Stomach (tissue), 9 donors: ENCODE data around the gene DHRS7B. TPM values are rescaled to one million over a fixed set of nuclear protein-coding genes. Genes with fewer than 3 reads are reported as not detected.
"Not testable (repeated sequence)": the region's sequence is repeated elsewhere in the genome, so short reads cannot be mapped to it uniquely, and the experiment has no call there.

Experiments used
- DNase-seq, 2 donors: peaks; one replicate each; pipeline versions ENCODE4 v3.0.0 to v3.0.0-alpha.2; 2013 to 2019
- H3K27ac ChIP-seq, 5 donors: fragments of 200-600 bp in 4 of 5; sonication (generic) in 4 of 5; one replicate each; pipeline ENCODE4 v1.5.1; 2013 to 2019; ENCODE audit warnings: mild to moderate bottlenecking in 1 of 5, moderate library complexity in 1 of 5
- H3K27me3 ChIP-seq, 3 donors: fragments of 200-600 bp; sonication (generic); one replicate each; pipeline ENCODE4 v1.5.1; 2017 to 2019; ENCODE audit warnings: mixed run types in 1 of 3
- H3K36me3 ChIP-seq, 4 donors: fragments of 200-600 bp; sonication (generic); 1 replicate in 3 of 4; 2 replicates in 1 of 4; pipeline ENCODE4 v1.5.1; 2016 to 2019
- H3K4me1 ChIP-seq, 4 donors: fragments of 200-600 bp; sonication (generic); one replicate each; pipeline ENCODE4 v1.5.1; 2016 to 2019
- H3K4me3 ChIP-seq, 4 donors: fragments of 200-600 bp; sonication (generic) in 3 of 4; one replicate each; pipeline ENCODE4 v1.5.1; 2016 to 2019; ENCODE audit warnings: mild to moderate bottlenecking in 1 of 4
- H3K9me3 ChIP-seq, 4 donors: fragments of 200-600 bp; sonication (generic); one replicate each; pipeline ENCODE4 v1.5.1; 2016 to 2019
- EP300 ChIP-seq: sonication (generic); formaldehyde crosslinking; IDR thresholded peaks from one replicate; pipeline ENCODE4 v1.6.1; 2017; ENCODE audit warnings: antibody characterized with exemption
- POLR2A ChIP-seq, 4 donors: fragments of 450-650 bp; IDR thresholded peaks; one replicate each; pipeline ENCODE4 v1.6.1; 2016; ENCODE audit warnings: antibody characterized with exemption in 4 of 4, control low read depth in 2 of 4, mild to moderate bottlenecking in 1 of 4, moderate library complexity in 1 of 4
- POLR2AphosphoS5 ChIP-seq, 3 donors: sonication (generic); formaldehyde crosslinking; IDR thresholded peaks; one replicate each; pipeline ENCODE4 v1.6.1; 2016; ENCODE audit warnings: antibody characterized with exemption in 3 of 3
- WGBS, 5 donors: extraction: QIAGEN DNeasy Blood & Tissue Kit in 3 of 5; methylation state at CpG; one replicate each; pipeline versions ENCODE4 v1.1.5 to v1.1.7; 2013 to 2018; 5-methylcytosine and 5-hydroxymethylcytosine counted together
- intact Hi-C: fragments of 100-400 bp; cut with DNase I; formaldehyde crosslinking; loops from one replicate; pipeline ENCODE4 v1.15.1; 2023; ENCODE audit warnings: low total_unique reads
- polyA plus RNA-seq, 3 donors: library from polyadenylated mRNA; stranded (reverse); fragments of 200-250 nt; gene quantifications; one replicate each; pipeline ENCODE4 v1.2.3, GENCODE V29; 2013
- total RNA-seq, 5 donors: library from RNA; depleted of rRNA; stranded (reverse); fragments of >200 nt; gene quantifications; one replicate each; pipeline versions ENCODE4 v1.1.0 to v1.2.3, GENCODE V29; 2014 to 2016
- TF ChIP-seq, protein P1 (sequence below), 7 experiments: fragments of 450-650 bp in 4 of 7; fragments of 200-600 bp in 3 of 7; sonication (generic) in 3 of 7; IDR thresholded peaks; one replicate each; pipeline ENCODE4 v1.5.1; 2016 to 2019; ENCODE audit warnings: antibody characterized with exemption in 7 of 7, control low read depth in 2 of 7, mild to moderate bottlenecking in 1 of 7
- donor health status: healthy with polysubstance abuse.
- donor health status: Bipolar disorder and iron deficiency.
- donor health status: healthy.

DHRS7B gene
- total and polyA plus RNA-seq, 8 donors, result 5.8 to 32.9 (median 20.3) TPM; not detected in 1

DNA sequence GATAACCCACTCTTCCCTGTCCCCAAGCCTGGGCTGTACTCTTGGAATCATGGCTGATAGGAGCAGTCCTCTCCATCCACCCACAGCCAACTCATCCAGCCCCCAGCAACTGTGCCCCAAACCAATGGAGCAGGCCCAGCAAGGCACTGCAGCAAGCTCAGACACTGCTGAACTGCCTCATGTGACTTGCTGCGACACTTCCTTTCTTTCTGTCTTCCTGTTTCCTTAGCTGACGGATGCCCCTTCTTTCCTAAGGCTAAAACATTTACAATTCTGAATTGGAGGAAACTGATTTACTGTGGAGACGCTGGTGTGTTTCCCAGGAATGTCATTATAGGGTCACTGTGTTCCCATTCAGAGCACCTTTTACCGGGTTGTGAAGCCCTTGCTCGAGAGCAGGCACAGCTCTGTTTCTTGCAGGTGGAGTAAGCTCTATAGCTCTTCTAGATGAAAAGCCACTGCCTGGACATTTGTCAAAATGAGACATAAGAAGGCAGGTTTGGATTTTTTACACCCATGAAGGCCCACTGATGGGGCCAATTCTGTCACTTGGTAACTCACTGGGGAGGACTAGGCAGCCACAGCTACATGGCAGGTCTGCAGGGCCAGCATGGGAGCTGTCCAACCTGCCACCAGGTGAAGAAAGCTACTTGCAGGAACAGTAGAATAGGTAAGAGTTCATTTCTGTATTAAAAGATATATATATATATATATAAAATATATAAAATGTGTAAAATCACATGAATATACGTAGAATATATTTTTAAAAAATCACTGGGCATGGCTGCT, 59.8 kb downstream of the DHRS7B start:
- H3K4me3 ChIP-seq, result no peak overlapping the region
- H3K27ac ChIP-seq, result peak overlapping the region in 2 of 5 donors; percentile 22 to 28
- intact Hi-C loops, result no loop called here
- H3K36me3 ChIP-seq, result peaks cover 10 to 65% (median 64%) of the 10 kb centered on the region in 4 donors
- no peaks in the 10 kb centered on the region for H3K9me3 ChIP-seq
- TF ChIP-seq POLR2A (IDR thresholded peaks at IDR 0.05) (no peak), EP300 (no peak), POLR2AphosphoS5 (IDR thresholded peaks at IDR 0.05) (no peak)
- TF ChIP-seq, protein P1, sequence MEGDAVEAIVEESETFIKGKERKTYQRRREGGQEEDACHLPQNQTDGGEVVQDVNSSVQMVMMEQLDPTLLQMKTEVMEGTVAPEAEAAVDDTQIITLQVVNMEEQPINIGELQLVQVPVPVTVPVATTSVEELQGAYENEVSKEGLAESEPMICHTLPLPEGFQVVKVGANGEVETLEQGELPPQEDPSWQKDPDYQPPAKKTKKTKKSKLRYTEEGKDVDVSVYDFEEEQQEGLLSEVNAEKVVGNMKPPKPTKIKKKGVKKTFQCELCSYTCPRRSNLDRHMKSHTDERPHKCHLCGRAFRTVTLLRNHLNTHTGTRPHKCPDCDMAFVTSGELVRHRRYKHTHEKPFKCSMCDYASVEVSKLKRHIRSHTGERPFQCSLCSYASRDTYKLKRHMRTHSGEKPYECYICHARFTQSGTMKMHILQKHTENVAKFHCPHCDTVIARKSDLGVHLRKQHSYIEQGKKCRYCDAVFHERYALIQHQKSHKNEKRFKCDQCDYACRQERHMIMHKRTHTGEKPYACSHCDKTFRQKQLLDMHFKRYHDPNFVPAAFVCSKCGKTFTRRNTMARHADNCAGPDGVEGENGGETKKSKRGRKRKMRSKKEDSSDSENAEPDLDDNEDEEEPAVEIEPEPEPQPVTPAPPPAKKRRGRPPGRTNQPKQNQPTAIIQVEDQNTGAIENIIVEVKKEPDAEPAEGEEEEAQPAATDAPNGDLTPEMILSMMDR (IDR thresholded peaks at IDR 0.05), result no peak
- peaks cover 0 to 11% (median 5%) of the 10 kb centered on the region in 4 donors for H3K4me1 ChIP-seq
- 87 to 93% (median 91%) methylated on average over 6 of the region's 6 CpGs for WGBS, 5 donors
- peak in 1 of 2 donors; percentile 23 for DNase-seq
- no peaks in the 10 kb centered on the region for H3K27me3 ChIP-seq

DNA sequence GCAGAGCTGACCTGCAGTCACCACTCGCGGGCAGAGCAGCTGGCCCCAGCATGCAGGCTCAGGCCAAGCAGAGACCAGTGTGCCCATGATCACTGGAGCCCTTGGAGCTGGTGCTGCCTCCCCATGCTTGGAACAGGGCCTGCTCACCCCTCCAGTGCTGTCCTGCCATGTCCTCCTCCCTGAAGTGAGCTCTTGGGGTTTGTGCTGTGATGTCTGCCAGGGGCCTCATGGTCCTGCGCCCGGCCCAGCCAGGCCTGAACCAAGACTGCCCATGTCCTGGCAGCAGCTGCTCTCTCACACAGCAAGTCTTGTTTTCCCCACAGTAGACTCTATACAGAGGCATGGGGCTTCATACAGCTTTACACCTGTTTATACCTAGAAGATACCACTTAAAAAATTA, 62.6 kb downstream of the DHRS7B start:
- TF ChIP-seq, protein P1 (IDR thresholded peaks at IDR 0.05), result no peak
- TF ChIP-seq EP300, result no peak
- TF ChIP-seq POLR2A (IDR thresholded peaks at IDR 0.05), result no peak
- TF ChIP-seq POLR2AphosphoS5 (IDR thresholded peaks at IDR 0.05), result no peak
- Histone ChIP-seq H3K27ac (no peak overlapping the region), H3K4me1 (peaks cover 0 to 32% (median 15%) of the 10 kb centered on the region in 4 donors), H3K4me3 (no peak overlapping the region), H3K27me3 (no peaks in the 10 kb centered on the region), H3K9me3 (no peaks in the 10 kb centered on the region), H3K36me3 (peaks cover 4 to 57% (median 54%) of the 10 kb centered on the region in 4 donors)
- 90 to 100% (median 98%) methylated on average over 2 to 4 of the region's 4 CpGs for WGBS, 5 donors
- DNase-seq, result no peak
- intact Hi-C loops, result no loop called here

DNA sequence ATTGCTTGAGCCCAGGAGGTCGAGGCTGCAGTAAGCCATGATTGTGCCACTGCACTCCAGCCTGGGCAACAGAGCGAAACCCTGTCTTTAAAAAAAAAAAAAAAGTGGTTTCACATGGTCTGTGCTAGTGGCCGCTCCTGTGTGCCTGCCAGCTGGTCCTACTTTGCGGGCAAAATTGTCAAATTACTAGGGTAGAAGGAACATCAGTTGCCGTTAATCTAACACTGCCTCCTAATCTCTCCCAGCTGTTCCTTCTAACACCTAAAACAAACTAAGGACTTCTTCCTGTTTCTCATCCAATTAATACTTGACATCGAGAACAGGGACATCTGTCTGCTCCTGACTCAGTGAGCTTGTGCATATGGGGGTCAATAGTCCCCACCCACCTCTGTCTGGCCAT, 63.3 kb downstream of the DHRS7B start:
- intact Hi-C loops, result no loop called here
- H3K27me3 ChIP-seq, result no peaks in the 10 kb centered on the region
- H3K27ac ChIP-seq, result no peak overlapping the region
- 88 to 93% (median 92%) methylated on average over 6 of the region's 6 CpGs for WGBS, 5 donors
- no peak overlapping the region for H3K4me3 ChIP-seq
- no peak for DNase-seq
- TF ChIP-seq POLR2A (IDR thresholded peaks at IDR 0.05) (no peak), EP300 (no peak), POLR2AphosphoS5 (IDR thresholded peaks at IDR 0.05) (no peak)
- TF ChIP-seq, protein P1 (IDR thresholded peaks at IDR 0.05), result no peak
- H3K4me1 ChIP-seq, result peaks cover 0 to 40% (median 18%) of the 10 kb centered on the region in 4 donors
- no peaks in the 10 kb centered on the region for H3K9me3 ChIP-seq
- peaks cover 4 to 50% (median 47%) of the 10 kb centered on the region in 4 donors for H3K36me3 ChIP-seq

DNA sequence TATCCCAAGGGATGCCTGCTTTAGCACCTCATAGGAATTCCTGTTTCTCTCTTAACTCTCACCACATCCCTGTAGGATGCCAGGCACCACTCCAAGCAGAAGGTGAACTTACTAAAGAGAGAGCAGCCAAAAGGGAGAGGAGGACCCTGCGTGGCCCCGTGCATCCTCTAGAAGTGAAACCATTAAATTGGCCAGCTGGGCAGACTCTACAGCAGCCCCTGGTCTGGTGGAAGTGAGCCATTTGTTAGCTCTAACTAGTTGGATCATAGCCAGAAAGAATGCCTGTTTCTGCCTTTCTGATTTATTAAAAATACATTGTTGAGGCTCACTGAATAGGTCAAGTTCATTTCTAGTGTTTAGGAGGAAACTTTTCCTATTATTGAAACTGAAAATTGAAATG, 64.9 kb downstream of the DHRS7B start:
- Histone ChIP-seq H3K27me3 (no peaks in the 10 kb centered on the region), H3K36me3 (peaks cover 4 to 47% (median 43%) of the 10 kb centered on the region in 4 donors), H3K9me3 (no peaks in the 10 kb centered on the region), H3K4me3 (no peak overlapping the region), H3K4me1 (peaks cover 0 to 43% (median 20%) of the 10 kb centered on the region in 4 donors), H3K27ac (peak overlapping the region in 2 of 5 donors; percentile 5)
- 62 to 77% (median 75%) methylated on average over 2 of the region's 2 CpGs for WGBS, 5 donors
- intact Hi-C loops, result no loop called here
- DNase-seq, result no peak
- no peak for TF ChIP-seq POLR2AphosphoS5 (IDR thresholded peaks at IDR 0.05)
- no peak for TF ChIP-seq EP300
- TF ChIP-seq, protein P1 (IDR thresholded peaks at IDR 0.05), result no peak
- TF ChIP-seq POLR2A (IDR thresholded peaks at IDR 0.05), result no peak

DNA sequence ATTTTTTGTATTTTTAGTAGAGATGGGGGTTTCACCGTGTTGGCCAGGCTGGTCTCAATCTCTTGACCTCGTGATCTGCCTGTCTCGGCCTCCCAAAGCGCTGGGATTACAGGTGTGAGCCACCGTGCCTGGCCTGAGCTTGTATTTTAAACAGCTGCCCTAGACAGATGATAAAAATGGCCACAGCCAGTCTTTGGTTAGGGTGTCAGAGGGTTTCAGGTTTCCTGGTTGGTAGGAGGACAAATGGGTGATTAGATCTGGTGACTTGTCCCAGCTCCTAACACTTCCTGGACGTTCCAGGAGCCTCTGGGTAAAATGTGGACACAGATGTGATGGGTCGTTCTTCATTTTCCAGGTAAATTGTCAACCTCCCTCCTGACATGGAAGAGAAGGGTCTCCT, 65.7 kb downstream of the DHRS7B start:
- H3K9me3 ChIP-seq, DNase-seq, intact Hi-C loops, H3K4me3 ChIP-seq, H3K27me3 ChIP-seq, H3K27ac ChIP-seq: not testable (repeated sequence)
- 89 to 96% (median 93%) methylated on average over 7 of the region's 7 CpGs for WGBS, 5 donors
- H3K36me3 ChIP-seq, result peaks cover 8 to 52% (median 45%) of the 10 kb centered on the region in 4 donors
- H3K4me1 ChIP-seq, result peaks cover 0 to 43% (median 20%) of the 10 kb centered on the region in 4 donors
